Epidermal melanocyte (primary cell): ENCODE measurements around the gene PTPRD.

ENCODE experiments used
- DNase-seq: peaks from one replicate; pipeline ENCODE4 v3.0.0; 2011; ENCODE audit warnings: low spot score; ENCODE audit not compliant: insufficient read length

PTPRD gene

DNA sequence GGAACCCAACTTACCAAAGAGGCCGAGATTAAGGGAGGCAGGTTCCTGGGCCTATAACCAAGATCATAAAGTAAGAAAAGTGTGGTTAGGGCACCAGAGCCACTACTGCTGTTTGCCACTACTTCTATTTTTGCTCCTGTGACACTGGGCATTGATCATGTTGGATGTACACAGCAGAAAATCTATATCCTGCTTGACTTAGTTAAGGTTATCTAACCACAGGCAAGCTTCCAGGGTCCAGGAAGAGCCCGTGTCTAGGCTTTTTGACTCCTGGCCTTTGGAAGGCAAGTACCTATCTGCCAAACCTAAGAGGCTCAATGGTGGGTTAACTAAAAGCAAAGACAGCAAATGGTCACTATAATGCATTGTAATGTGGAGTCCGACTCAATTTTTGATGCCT is 2315.8 kb downstream of the PTPRD start:
- no peak for DNase-seq

GRCh38 chr9:8292657-8293056 is 2320.1 kb downstream of the PTPRD start:
- DNase-seq, result no peak

DNA sequence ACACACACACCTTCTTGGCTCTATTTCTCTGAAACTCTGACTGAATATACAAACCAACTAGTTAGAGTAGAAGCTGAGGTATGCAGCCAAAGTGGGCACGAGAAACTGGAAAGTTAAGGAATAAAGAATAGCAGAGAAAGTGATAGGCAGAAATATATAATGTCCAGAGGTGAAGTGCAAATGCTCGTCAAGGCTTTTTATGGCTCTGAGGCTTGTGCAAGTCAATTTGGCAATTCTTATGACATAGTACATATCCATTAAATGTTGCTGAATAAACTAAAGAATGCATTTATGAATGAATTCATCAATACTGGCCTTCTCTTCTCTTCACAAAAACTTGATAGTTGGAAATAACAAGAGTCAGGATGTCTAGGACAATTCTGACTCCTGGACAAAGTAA is 2323.1 kb downstream of the PTPRD start:
- DNase-seq, result no peak

DNA sequence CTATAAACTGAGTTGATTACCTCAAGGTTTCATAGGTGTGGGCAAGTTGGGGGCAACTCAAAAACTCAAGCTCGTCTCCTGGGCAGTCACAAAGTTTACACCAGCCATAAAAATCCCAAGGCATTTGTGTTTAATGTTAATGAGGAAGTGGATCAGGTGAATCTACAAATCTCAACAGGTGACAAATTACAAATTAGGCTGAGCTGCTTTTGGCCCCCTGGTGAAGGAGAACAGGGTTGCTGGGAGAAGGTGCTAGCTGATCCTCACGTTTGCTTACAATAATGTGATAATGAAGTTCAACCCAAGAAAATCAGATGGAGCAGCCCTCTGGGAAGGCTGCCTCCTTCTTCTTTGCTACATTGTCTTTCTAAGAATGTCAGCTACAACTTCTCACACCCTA is 2324.8 kb downstream of the PTPRD start:
- DNase-seq, result no peak

DNA sequence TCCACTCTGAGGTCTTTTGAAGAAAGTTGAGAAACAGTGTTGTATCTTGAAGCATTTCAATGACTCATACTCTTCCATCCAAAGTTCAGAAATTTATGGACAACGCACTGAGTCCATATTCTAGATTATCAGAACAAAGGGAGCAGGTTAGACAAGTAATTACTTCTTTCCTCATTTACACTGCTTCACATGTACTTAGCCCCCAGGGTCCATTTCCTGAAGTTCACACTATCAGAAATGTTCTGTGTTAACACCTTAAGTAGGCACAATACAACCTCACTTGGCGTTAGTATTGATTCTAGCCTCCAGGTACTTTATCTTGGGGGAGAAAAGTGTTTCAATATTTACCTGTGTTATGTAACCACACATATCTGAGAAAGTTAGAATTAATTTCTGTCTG is 2325.3 kb downstream of the PTPRD start:
- DNase-seq, result no peak

DNA sequence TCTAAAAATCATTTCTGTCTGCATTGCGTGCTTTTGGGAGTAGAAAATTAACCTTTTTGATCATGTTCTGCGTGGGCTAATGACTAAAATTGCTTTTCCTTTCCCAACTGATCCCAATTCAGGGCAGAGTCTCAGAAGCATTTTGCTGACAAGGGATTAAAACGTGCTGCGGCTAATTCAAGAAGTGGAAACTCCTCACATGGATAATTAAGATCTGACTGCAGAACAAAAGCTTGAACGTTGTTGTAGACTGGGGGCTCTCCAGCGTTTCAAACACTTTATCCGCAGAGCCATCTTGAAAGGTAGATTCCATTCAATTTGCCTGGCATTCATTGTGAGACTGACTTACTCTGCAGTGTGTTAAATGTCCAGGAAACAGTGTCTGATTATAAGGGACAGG is 2327.9 kb downstream of the PTPRD start:
- no peak for DNase-seq

- no peak for DNase-seq
Observed at GRCh38 chr9:8282535-8282934, 2330.3 kb downstream of the PTPRD start.

- DNase-seq, result no peak
Observed at GRCh38 chr9:8280811-8281210, 2332.0 kb downstream of the PTPRD start.

DNA sequence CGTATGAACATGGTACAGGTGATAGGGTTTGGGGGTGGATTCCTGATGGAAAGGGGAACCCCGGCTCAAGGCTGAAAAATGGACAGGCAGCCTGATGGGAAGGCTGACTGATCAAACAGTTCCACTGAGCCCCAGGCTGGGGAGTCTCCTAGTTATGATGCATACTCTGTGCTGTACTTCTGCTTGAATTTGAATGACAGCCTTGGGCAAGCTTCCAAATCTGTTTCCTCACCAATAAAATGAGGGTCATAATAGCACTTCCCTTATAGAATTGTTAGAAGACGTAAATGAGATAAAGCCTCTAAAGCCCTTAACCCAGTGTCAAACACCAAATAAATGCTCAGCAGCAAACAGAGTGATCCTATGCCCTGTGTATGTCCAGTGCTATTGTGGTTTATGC is 2334.8 kb downstream of the PTPRD start:
- no peak for DNase-seq

GRCh38 chr9:8270235-8270634 is 2342.6 kb downstream of the PTPRD start:
- no peak for DNase-seq

DNA sequence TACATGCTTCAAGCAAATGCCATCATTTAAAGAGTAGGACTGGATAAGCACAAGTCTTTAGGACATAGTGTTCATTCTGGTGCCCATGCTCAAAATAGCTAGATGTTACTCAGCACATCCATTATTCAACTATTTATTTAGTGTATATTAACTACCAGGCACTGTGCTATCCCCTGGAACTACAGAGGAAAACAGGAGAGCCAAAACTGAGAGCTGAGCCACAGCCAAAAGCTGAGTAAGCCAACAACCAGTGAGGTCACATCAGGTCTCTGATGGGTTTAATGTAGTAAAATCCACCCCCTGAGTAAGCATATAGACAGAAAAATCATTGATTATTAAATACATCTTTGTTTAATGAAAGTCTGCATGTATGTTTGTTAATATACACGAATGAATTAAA is 2343.9 kb downstream of the PTPRD start:
- DNase-seq, result no peak

GRCh38 chr9:8268216-8268878 is 2344.5 kb downstream of the PTPRD start:
- DNase-seq, result no peak

- no peak for DNase-seq
Observed at GRCh38 chr9:8267636-8268035, 2345.2 kb downstream of the PTPRD start.

GRCh38 chr9:8266861-8267260 is 2345.9 kb downstream of the PTPRD start:
- no peak for DNase-seq

DNA sequence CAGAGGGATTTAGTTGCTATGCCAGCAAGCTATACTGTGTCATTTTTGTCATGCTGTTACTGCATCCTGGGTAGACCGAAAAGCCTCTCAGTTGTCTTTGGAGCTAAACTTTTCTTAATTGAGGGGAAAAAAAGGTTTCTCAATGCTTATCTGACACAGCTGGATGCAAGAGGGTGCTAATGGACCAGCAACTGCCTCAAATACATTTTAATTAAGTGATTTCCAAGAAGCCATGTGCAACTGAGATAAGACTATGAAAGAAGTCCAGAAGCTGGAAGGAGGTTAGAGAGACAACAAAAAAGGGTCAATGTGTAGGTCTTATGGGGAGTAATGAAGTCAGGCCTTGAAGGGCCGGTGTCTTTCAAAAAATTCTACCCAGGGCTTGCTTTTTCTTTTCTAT is 2347.5 kb downstream of the PTPRD start:
- no peak for DNase-seq
